Neuron (in vitro differentiated cells): ENCODE measurements around the gene MED29.
A peak's percentile ranks its signal among the peaks of the same experiment; 100 is the strongest.

Experiments
- H2AFZ ChIP-seq: one replicate; pipeline ENCODE4 v1.6.1; 2013; ENCODE audit warnings: low read depth, mild to moderate bottlenecking, inconsistent platforms, low read length, moderate library complexity
- H3K27me3 ChIP-seq: one replicate; pipeline ENCODE4 v1.6.1; 2013; ENCODE audit warnings: low read length; ENCODE audit not compliant: insufficient read depth
- H3K36me3 ChIP-seq: one replicate; pipeline ENCODE4 v1.6.1; 2013; ENCODE audit warnings: low read length; ENCODE audit not compliant: insufficient read depth
- H3K4me1 ChIP-seq: one replicate; pipeline ENCODE4 v1.6.1; 2013; ENCODE audit warnings: low read length; ENCODE audit not compliant: insufficient read depth
- H3K4me3 ChIP-seq: 2 replicates; pipeline ENCODE4 v1.5.1; 2013; ENCODE audit warnings: mild to moderate bottlenecking, low read length, moderate library complexity
- H3K9me3 ChIP-seq: one replicate; pipeline ENCODE4 v1.6.1; 2013; ENCODE audit warnings: low read length

The MED29 gene

DNA sequence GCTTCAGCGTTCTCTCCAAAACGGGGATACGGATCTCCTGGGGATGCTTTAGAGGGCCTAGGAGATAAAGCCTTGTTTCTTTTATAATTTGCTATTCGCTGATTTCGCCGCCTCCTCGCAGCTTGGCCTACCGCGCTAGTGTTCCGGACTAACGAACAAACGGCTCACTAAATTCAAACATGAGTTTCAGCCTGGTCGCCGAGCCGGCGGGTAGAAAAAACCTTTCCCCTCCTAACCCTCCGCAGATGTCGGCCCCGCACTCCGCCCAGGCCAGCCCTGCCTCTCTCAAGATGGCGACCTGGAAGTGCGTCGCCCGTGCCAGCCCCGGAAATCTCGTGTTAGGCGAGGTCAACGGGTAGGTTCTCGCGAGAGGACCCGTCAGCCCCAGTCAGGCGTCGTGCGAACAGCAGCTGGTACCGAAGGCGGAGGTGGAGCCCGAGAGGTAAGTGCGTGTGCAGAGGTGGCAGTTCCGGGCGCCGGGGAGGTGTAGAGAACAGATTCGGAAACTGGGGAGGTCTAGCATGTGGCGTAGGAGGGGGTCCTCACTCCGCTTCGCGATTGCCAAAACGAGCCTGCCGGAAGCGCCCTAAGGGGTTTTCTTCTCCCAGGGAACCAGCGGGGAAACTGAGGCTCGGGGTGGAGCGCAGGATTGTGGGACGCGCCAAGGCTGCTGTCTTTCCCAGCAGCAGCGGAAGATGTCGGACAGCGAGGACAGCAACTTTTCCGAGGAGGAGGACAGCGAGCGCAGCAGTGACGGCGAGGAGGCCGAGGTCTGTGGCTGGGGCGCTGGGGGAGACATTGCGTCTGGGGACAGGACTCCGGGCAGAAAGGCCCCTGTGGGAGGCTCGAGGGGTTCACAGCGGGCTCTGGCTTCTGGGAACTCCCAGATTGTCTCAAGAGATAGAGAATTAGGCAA is 54.3 kb downstream of the MED29 start, which contains the start of gene SUPT5H:
Gene SUPT5H, plus strand, starts transcription at position 387 of the 916 bp plus-strand sequence. Its CDS starts 309 bp downstream, at position 696.
- no peaks in the 10 kb centered on the region for H3K27me3 ChIP-seq
- H3K4me1 ChIP-seq = peaks cover 19% of the 10 kb centered on the region
- H3K9me3 ChIP-seq = no peaks in the 10 kb centered on the region

DNA sequence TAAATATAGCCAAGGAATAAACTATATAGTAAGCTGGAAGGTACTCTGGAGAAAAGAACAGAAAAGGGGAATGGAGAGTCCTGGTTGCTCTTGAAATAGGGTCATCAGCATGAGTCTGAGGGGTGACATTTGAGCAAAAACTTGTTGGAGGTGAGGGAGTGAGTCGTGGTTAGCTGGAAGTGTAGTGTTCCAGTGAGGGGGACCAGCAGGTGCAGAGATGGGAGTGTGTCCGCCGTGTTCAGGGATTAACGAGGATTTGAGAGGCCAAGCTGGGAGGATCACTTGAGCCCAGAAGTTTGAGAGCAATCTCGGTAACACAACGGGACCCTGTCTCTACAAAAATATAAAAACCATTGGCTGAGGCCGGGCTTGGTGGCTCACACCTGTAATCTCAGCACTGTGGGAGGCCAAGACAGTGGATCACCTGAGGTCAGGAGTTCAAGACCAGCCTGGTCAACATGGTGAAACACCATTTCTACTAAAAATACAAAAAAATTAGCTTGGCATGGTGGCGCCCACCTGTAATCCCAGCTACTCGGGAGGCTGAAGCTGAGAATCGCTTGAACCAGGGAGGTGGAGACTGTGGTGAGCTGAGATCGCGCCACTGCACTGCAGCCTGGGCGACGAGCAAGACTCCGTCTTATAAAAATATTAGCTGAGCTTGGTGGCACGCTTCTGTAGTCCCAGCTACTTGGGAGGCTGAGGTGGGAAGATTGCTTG is 55.3 kb downstream of the MED29 start:
- Histone ChIP-seq H2AFZ (no peak overlapping the region), H3K4me1 (peaks cover 19% of the 10 kb centered on the region), H3K4me3 (peak overlapping the region; percentile 89), H3K27me3 (no peaks in the 10 kb centered on the region), H3K36me3 (peaks cover 19% of the 10 kb centered on the region), H3K9me3 (no peaks in the 10 kb centered on the region)

More for the DNA sequence above, 54.3 kb downstream of the MED29 start, which contains the start of gene SUPT5H:
- H3K4me3 ChIP-seq = peak within 1 kb of the TSS; percentile 89
- H2AFZ ChIP-seq = peak within 1 kb of the TSS; percentile 22
- peaks cover 19% of the 10 kb centered on the region for H3K36me3 ChIP-seq

GRCh38 chr19:39448271-39448670 is 57.1 kb downstream of the MED29 start:
- peaks cover 19% of the 10 kb centered on the region for H3K4me1 ChIP-seq
- no peaks in the 10 kb centered on the region for H3K9me3 ChIP-seq
- no peak overlapping the region for H2AFZ ChIP-seq
- no peaks in the 10 kb centered on the region for H3K27me3 ChIP-seq
- peaks cover 27% of the 10 kb centered on the region for H3K36me3 ChIP-seq
- H3K4me3 ChIP-seq = no peak overlapping the region

DNA sequence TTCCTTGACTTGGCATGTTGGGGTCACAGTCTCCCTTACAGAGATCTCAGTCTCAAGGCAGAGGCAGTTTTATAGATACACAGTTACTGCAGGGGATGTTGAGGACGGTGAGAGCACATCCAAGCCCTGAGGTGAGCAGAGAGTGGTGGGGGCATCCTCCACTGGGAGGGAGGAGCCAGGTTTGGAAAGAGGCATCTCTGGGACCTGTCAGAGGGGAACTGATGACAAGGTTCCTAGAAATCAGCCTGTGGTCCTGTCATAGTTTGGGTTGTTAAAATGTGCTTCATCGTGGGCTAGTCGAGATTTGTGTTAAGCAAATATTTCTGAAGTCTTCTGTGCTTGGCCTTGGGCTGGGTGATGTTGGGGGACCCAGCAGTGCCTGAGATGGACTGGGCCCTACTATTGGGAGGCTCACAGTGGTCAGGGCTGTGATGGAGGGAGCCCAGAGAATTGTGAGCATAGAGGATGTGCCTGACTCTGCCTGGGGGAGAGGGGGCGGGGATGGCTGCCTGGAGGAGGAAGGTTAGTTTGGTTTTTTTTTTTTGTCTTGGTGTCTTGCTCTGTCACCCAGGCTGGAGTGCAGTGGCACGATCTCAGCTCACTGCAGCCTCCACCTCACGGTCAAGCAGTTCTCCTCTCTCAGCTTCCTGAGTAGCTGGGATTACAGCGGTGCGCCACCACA is 58.1 kb downstream of the MED29 start:
- H2AFZ ChIP-seq = no peak overlapping the region
- no peaks in the 10 kb centered on the region for H3K9me3 ChIP-seq
- peaks cover 19% of the 10 kb centered on the region for H3K4me1 ChIP-seq
- H3K36me3 ChIP-seq = peaks cover 32% of the 10 kb centered on the region
- H3K4me3 ChIP-seq = no peak overlapping the region
- no peaks in the 10 kb centered on the region for H3K27me3 ChIP-seq
